Mesenchymal stem cell (in vitro differentiated cells and primary cell): ENCODE data around the gene GAN. TPM values are rescaled to one million over a fixed set of nuclear protein-coding genes. Genes with fewer than 3 reads are reported as not detected.
A peak's percentile ranks its signal among the peaks of the same experiment; 100 is the strongest.

ENCODE experiments used
- DNase-seq: peaks from one replicate; pipeline ENCODE4 v3.0.0-alpha.2; 2013
- H2AFZ ChIP-seq: one replicate; pipeline ENCODE4 v1.6.1; 2013; ENCODE audit warnings: low read depth, mild to moderate bottlenecking, control low read depth, inconsistent platforms, low read length, moderate library complexity
- H2AK5ac ChIP-seq: 2 replicates; pipeline ENCODE4 v1.6.1; 2013; ENCODE audit warnings: low read length, moderate library complexity, mild to moderate bottlenecking, inconsistent platforms; ENCODE audit not compliant: severe bottlenecking
- H2BK120ac ChIP-seq: one replicate; pipeline ENCODE4 v1.6.1; 2013; ENCODE audit warnings: low read depth, mild to moderate bottlenecking, inconsistent platforms, low read length, moderate library complexity
- H2BK12ac ChIP-seq, 2 experiments: one replicate each; pipeline ENCODE4 v1.6.1; 2013; ENCODE audit warnings: inconsistent platforms in 2 of 2, low read length in 2 of 2, mild to moderate bottlenecking in 2 of 2, moderate library complexity in 2 of 2, control low read depth in 1 of 2
- H2BK15ac ChIP-seq: one replicate; pipeline ENCODE4 v1.6.1; 2013; ENCODE audit warnings: mild to moderate bottlenecking, low read depth, inconsistent platforms; ENCODE audit not compliant: poor library complexity, severe bottlenecking
- H2BK5ac ChIP-seq: 2 replicates; pipeline ENCODE4 v1.6.1; 2013; ENCODE audit warnings: low read depth, mild to moderate bottlenecking, low read length, control low read depth, inconsistent platforms; ENCODE audit not compliant: poor library complexity, severe bottlenecking
- H3K14ac ChIP-seq, 2 experiments: one replicate each; pipeline ENCODE4 v1.6.1; 2013; ENCODE audit warnings: inconsistent platforms in 2 of 2, low read length in 2 of 2, control low read depth in 1 of 2, mild to moderate bottlenecking in 1 of 2, moderate library complexity in 1 of 2
- H3K18ac ChIP-seq, 2 experiments: one replicate each; pipeline ENCODE4 v1.6.1; 2013; ENCODE audit warnings: inconsistent platforms in 2 of 2, low read length in 2 of 2, control low read depth in 1 of 2, low read depth in 1 of 2, mild to moderate bottlenecking in 1 of 2
- H3K23ac ChIP-seq, 2 experiments: one replicate each; pipeline ENCODE4 v1.6.1; 2013; ENCODE audit warnings: inconsistent platforms in 2 of 2, low read length in 2 of 2, mild to moderate bottlenecking in 2 of 2, moderate library complexity in 2 of 2, control low read depth in 1 of 2
- H3K27ac ChIP-seq: 2 replicates; pipeline ENCODE4 v1.5.1; 2013; ENCODE audit warnings: mild to moderate bottlenecking, moderate library complexity, low read length, control low read depth, inconsistent platforms; ENCODE audit not compliant: poor library complexity, severe bottlenecking
- H3K27me3 ChIP-seq, 2 experiments: 2 replicates each; pipeline versions ENCODE4 v1.6.1 to v1.7.0; 2013; ENCODE audit warnings: low read length in 2 of 2, mild to moderate bottlenecking in 2 of 2, moderate library complexity in 2 of 2, control low read depth in 1 of 2, inconsistent platforms in 1 of 2; ENCODE audit not compliant: control insufficient read depth in 1 of 2, insufficient read depth in 1 of 2
- H3K36me3 ChIP-seq, 2 experiments: 2 replicates each; pipeline versions ENCODE4 v1.6.1 to v1.7.0; 2013; ENCODE audit warnings: low read length in 2 of 2, control low read depth in 1 of 2, inconsistent platforms in 1 of 2, low read depth in 1 of 2, mild to moderate bottlenecking in 1 of 2; ENCODE audit not compliant: insufficient read depth in 2 of 2, control insufficient read depth in 1 of 2
- H3K4ac ChIP-seq, 2 experiments: one replicate each; pipeline ENCODE4 v1.6.1; 2013; ENCODE audit warnings: inconsistent platforms in 2 of 2, low read length in 2 of 2, mild to moderate bottlenecking in 2 of 2, moderate library complexity in 2 of 2, control low read depth in 1 of 2, low read depth in 1 of 2
- H3K4me1 ChIP-seq: 2 replicates; pipeline ENCODE4 v1.6.1; 2013; ENCODE audit warnings: low read depth, low read length, control low read depth; ENCODE audit not compliant: control insufficient read depth, insufficient read depth
- H3K4me2 ChIP-seq: 2 replicates; pipeline ENCODE4 v1.6.1; 2013; ENCODE audit warnings: low read length, mild to moderate bottlenecking, inconsistent platforms; ENCODE audit not compliant: poor library complexity, severe bottlenecking
- H3K4me3 ChIP-seq, 2 experiments: 2 replicates each; pipeline versions ENCODE4 v1.5.1 to v1.7.0; 2013; ENCODE audit warnings: low read length in 2 of 2, mild to moderate bottlenecking in 2 of 2, control low read depth in 1 of 2, low read depth in 1 of 2; ENCODE audit not compliant: insufficient read depth in 1 of 2
- H3K79me1 ChIP-seq: replicated peaks from 2 replicates; pipeline ENCODE4 v1.6.1; 2013; ENCODE audit warnings: mild to moderate bottlenecking, control low read depth, low read length, inconsistent platforms; ENCODE audit not compliant: poor library complexity, severe bottlenecking
- H3K9ac ChIP-seq: 2 replicates; pipeline ENCODE4 v1.7.0; 2013; ENCODE audit warnings: mild to moderate bottlenecking, low read length, moderate library complexity
- H3K9me3 ChIP-seq: 2 replicates; pipeline ENCODE4 v1.7.0; 2013; ENCODE audit warnings: mild to moderate bottlenecking, low read length; ENCODE audit not compliant: control insufficient read depth
- H4K8ac ChIP-seq: one replicate; pipeline ENCODE4 v1.6.1; 2013; ENCODE audit warnings: inconsistent platforms, mild to moderate bottlenecking, low read length, moderate library complexity
- H4K91ac ChIP-seq: one replicate; pipeline ENCODE4 v1.6.1; 2013; ENCODE audit warnings: mild to moderate bottlenecking, low read length, inconsistent platforms
- WGBS: methylation state at CpG from one replicate; pipeline ENCODE4 v1.1.7; 2013; ENCODE audit warnings: mixed read lengths; 5-methylcytosine and 5-hydroxymethylcytosine counted together
- polyA plus RNA-seq, 2 experiments: library from polyadenylated mRNA; stranded (reverse); fragments of 200-250 nt; gene quantifications; one replicate each; pipeline ENCODE4 v1.2.3, GENCODE V29; 2013

Gene GAN, protein sequence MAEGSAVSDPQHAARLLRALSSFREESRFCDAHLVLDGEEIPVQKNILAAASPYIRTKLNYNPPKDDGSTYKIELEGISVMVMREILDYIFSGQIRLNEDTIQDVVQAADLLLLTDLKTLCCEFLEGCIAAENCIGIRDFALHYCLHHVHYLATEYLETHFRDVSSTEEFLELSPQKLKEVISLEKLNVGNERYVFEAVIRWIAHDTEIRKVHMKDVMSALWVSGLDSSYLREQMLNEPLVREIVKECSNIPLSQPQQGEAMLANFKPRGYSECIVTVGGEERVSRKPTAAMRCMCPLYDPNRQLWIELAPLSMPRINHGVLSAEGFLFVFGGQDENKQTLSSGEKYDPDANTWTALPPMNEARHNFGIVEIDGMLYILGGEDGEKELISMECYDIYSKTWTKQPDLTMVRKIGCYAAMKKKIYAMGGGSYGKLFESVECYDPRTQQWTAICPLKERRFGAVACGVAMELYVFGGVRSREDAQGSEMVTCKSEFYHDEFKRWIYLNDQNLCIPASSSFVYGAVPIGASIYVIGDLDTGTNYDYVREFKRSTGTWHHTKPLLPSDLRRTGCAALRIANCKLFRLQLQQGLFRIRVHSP
- polyA plus RNA-seq (2013, experiment 1 of 2), result 2.3 TPM
- polyA plus RNA-seq (2013, experiment 2 of 2), result 2.1 TPM

GRCh38 chr16:81314603-81315270 is at the start of gene GAN:
GAN (plus strand) TSS chr16:81314962; CDS start chr16:81315114, 152 bp downstream.
- peak within 1 kb of the TSS; percentile 78 to 95 for H3K18ac ChIP-seq
- no peak within 1 kb of the TSS for H2AK5ac ChIP-seq
- peak within 1 kb of the TSS; percentile 82 for H4K8ac ChIP-seq
- peak within 1 kb of the TSS; percentile 27 for H3K27ac ChIP-seq
- H3K9me3 ChIP-seq, result no peaks in the 10 kb centered on the region
- peak within 1 kb of the TSS; percentile 66 for H2AFZ ChIP-seq
- peak within 1 kb of the TSS; percentile 83 for H4K91ac ChIP-seq
- peak within 1 kb of the TSS in 1 of 2 experiments; percentile 86 for H3K4ac ChIP-seq
- H2BK12ac ChIP-seq, result peak within 1 kb of the TSS in 1 of 2 experiments; percentile 69
- H3K36me3 ChIP-seq, result peaks cover 0 to 3% of the 10 kb centered on the region in 2 experiments
- peak within 1 kb of the TSS; percentile 96 to 97 for H3K4me3 ChIP-seq
- peak within 1 kb of the TSS; percentile 78 for H2BK15ac ChIP-seq
- H3K79me1 ChIP-seq, result peaks cover 26% of the 10 kb centered on the region
- under 1% methylated on average over 55 of the region's 75 CpGs for WGBS
- peak within 1 kb of the TSS; percentile 89 for H3K9ac ChIP-seq
- H3K4me2 ChIP-seq, result peak within 1 kb of the TSS; percentile 89
- H2BK120ac ChIP-seq, result peak within 1 kb of the TSS; percentile 81
- H2BK5ac ChIP-seq, result no peak within 1 kb of the TSS
- peak within 1 kb of the TSS in 1 of 2 experiments; percentile 82 for H3K14ac ChIP-seq
- H3K23ac ChIP-seq, result peak within 1 kb of the TSS; percentile 64 to 95
- peak; percentile 96 for DNase-seq
- peaks cover 13% of the 10 kb centered on the region for H3K4me1 ChIP-seq
- H3K27me3 ChIP-seq, result no peaks in the 10 kb centered on the region

DNA sequence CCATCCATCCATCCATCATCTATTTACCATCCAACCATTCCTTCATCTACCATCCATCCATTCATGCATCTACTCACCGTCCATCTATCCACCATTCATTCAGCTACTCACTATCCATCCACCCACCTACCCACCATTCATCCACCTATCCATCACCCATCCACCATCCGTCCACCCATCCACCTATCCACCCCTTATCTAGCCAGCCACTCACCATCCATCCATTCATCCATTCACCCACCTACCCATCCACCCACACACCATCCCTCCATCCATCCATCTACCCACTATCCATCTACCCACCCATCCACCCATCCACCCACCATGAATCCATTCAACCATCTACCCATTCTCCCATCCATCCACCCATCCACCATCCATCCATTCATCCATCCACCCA is 49.7 kb upstream of the GAN start:
- no peak overlapping the region for H3K27ac ChIP-seq
- no peak overlapping the region for H3K18ac ChIP-seq
- no peak overlapping the region for H2BK120ac ChIP-seq
- no peak overlapping the region for H3K4me2 ChIP-seq
- DNase-seq, result no peak
- no peak overlapping the region for H3K4me3 ChIP-seq
- peaks cover 2% of the 10 kb centered on the region for H3K4me1 ChIP-seq
- H2AFZ ChIP-seq, result no peak overlapping the region
- H3K14ac ChIP-seq, result no peak overlapping the region
- H2BK12ac ChIP-seq, result no peak overlapping the region
- H3K23ac ChIP-seq, result no peak overlapping the region
- H2BK15ac ChIP-seq, result no peak overlapping the region
- no peak overlapping the region for H4K91ac ChIP-seq
- no peak overlapping the region for H3K4ac ChIP-seq
- no peak overlapping the region for H2AK5ac ChIP-seq
- H3K79me1 ChIP-seq, result no peaks in the 10 kb centered on the region
- H4K8ac ChIP-seq, result no peak overlapping the region
- WGBS, result 92% methylated on average over 2 of the region's 2 CpGs
- H3K9me3 ChIP-seq, result no peaks in the 10 kb centered on the region
- peaks cover 0 to 10% of the 10 kb centered on the region in 2 experiments for H3K36me3 ChIP-seq
- no peak overlapping the region for H3K9ac ChIP-seq
- no peak overlapping the region for H2BK5ac ChIP-seq
- H3K27me3 ChIP-seq, result peaks cover 0 to 5% of the 10 kb centered on the region in 2 experiments

- H2AFZ ChIP-seq, result no peak overlapping the region
- no peak overlapping the region for H3K4me3 ChIP-seq
- H2BK5ac ChIP-seq, result no peak overlapping the region
- no peak overlapping the region for H2BK15ac ChIP-seq
- peaks cover 2% of the 10 kb centered on the region for H3K4me1 ChIP-seq
- H3K9me3 ChIP-seq, result no peaks in the 10 kb centered on the region
- H2BK12ac ChIP-seq, result no peak overlapping the region
- no peak overlapping the region for H2BK120ac ChIP-seq
- H4K91ac ChIP-seq, result no peak overlapping the region
- no peak overlapping the region for H3K18ac ChIP-seq
- no peak overlapping the region for H3K27ac ChIP-seq
- H3K27me3 ChIP-seq, result peaks cover 0 to 8% of the 10 kb centered on the region in 2 experiments
- H3K14ac ChIP-seq, result peak overlapping the region in 1 of 2 experiments; percentile 35
- 72% methylated on average over 5 of the region's 5 CpGs for WGBS
- no peak overlapping the region for H2AK5ac ChIP-seq
- H3K4me2 ChIP-seq, result no peak overlapping the region
- no peak overlapping the region for H4K8ac ChIP-seq
- H3K79me1 ChIP-seq, result no peaks in the 10 kb centered on the region
- H3K36me3 ChIP-seq, result peaks cover 0 to 10% of the 10 kb centered on the region in 2 experiments
- H3K23ac ChIP-seq, result no peak overlapping the region
- no peak overlapping the region for H3K4ac ChIP-seq
- no peak for DNase-seq
- no peak overlapping the region for H3K9ac ChIP-seq
Measured at GRCh38 chr16:81265658-81266451, 48.9 kb upstream of the GAN start.
